ENCODE results near the gene CCDC97.
"Not testable (repeated sequence)": the region's sequence is repeated elsewhere in the genome, so short reads cannot be mapped to it uniquely, and the experiment has no call there.

CCDC97 gene

DNA sequence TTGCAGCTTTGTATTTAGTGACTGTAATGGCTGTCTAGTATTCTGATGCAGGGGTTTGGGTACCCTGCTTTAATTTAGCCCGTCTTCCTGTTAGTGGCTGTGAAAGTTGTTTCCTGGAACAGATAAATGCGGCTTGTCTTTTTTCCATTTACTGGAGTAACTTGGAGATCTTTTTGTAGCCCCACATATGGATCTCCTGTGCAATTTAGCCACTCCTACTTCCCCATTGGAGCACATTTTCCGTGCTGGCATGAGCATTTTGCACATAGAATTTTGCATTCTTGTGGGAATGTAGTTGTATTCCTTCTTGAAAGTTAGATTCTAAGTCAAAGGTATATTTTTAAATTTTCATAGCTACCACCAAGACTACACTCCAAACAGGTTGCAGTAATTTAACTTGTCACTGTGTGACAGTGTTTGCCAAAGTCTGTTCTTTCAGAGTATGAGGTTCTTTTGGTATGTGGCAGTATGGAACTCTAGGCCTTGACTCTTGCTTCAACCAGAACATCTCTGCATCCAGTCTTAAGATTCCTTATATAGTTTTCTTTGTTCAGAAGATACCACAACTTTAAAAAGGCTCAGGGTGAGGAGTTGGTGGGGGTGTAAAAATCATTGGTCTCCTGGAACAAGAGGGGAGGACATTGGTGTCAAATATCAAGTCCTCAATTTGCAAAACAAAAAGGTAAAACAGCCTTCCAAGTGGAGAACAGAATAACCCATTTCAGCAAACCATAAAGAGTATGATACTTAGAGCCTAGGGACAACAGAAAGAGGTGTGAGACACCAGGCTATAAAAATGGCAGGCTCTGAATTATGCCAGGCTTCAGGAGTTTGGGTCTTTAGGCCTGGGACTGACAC lies 21.1 kb upstream of the CCDC97 start:
- no peaks in the 10 kb centered on the region for H3K27me3 ChIP-seq (ENCODE audit: low read length)
- H2AFZ ChIP-seq (ENCODE audit: low read depth, low read length, severe bottlenecking): no peak overlapping the region
- peaks cover 48% of the 10 kb centered on the region; the same call in 1 of the 2 replicates for H3K36me3 ChIP-seq (ENCODE audit: low read length)
- H3K27ac ChIP-seq (ENCODE audit: low read depth, low read length): no peak overlapping the region
- H3K4me2 ChIP-seq (ENCODE audit: low read depth, low read length, poor library complexity, severe bottlenecking): no peak overlapping the region
- no peaks in the 10 kb centered on the region for H4K20me1 ChIP-seq (ENCODE audit: low read depth, low read length)
- no peaks in the 10 kb centered on the region for H3K9me3 ChIP-seq (ENCODE audit: insufficient read depth, low read length)
- no peak overlapping the region for H3K4me3 ChIP-seq (ENCODE audit: insufficient read depth, low read length, poor library complexity, severe bottlenecking)
- no peak overlapping the region for H3K9ac ChIP-seq (ENCODE audit: low read length)
- TF ChIP-seq EZH2phosphoT487 (conservative IDR thresholded peaks at IDR 0.05; ENCODE audit: low read length): no peak
- TF ChIP-seq, protein P1, sequence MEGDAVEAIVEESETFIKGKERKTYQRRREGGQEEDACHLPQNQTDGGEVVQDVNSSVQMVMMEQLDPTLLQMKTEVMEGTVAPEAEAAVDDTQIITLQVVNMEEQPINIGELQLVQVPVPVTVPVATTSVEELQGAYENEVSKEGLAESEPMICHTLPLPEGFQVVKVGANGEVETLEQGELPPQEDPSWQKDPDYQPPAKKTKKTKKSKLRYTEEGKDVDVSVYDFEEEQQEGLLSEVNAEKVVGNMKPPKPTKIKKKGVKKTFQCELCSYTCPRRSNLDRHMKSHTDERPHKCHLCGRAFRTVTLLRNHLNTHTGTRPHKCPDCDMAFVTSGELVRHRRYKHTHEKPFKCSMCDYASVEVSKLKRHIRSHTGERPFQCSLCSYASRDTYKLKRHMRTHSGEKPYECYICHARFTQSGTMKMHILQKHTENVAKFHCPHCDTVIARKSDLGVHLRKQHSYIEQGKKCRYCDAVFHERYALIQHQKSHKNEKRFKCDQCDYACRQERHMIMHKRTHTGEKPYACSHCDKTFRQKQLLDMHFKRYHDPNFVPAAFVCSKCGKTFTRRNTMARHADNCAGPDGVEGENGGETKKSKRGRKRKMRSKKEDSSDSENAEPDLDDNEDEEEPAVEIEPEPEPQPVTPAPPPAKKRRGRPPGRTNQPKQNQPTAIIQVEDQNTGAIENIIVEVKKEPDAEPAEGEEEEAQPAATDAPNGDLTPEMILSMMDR (IDR thresholded peaks at IDR 0.05; ENCODE audit: insufficient read depth, low read length, poor library complexity, severe bottlenecking): no peak
- no peaks in the 10 kb centered on the region for H3K9me2 ChIP-seq (replicated peaks; ENCODE audit: insufficient read depth, low read length)
- H3K79me2 ChIP-seq (ENCODE audit: insufficient read depth, low read length): peaks cover 4% of the 10 kb centered on the region; the same call in 1 of the 2 replicates
- no peaks in the 10 kb centered on the region for H3F3A ChIP-seq (ENCODE audit: insufficient read depth)

DNA sequence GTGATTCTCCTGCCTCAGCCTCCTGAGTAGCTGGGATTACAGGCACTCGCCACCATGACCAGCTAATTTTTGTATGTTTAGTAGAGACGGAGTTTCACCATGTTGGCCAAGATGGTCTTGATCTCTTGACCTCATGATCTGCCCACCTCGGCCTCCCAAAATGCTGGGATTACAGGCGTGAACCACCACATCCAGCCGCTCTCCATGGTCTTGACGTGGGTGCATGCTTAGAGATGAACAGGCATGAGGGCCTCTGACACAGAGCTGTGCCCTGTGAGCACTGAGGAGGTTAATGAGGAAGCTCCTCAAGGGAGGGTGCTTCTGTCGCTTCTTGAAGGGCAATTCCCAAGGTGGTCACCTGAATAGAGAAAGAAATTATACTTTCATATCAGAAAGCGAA lies 20.2 kb upstream of the CCDC97 start:
- H2AFZ ChIP-seq (ENCODE audit: low read depth, low read length, severe bottlenecking); H3K4me3 ChIP-seq (ENCODE audit: insufficient read depth, low read length, poor library complexity, severe bottlenecking); H4K20me1 ChIP-seq (ENCODE audit: low read depth, low read length); H3K4me2 ChIP-seq (ENCODE audit: low read depth, low read length, poor library complexity, severe bottlenecking); H3K9ac ChIP-seq (ENCODE audit: low read length); H3K27me3 ChIP-seq (ENCODE audit: low read length); H3F3A ChIP-seq (ENCODE audit: insufficient read depth); H3K9me2 ChIP-seq (replicated peaks; ENCODE audit: insufficient read depth, low read length); H3K9me3 ChIP-seq (ENCODE audit: insufficient read depth, low read length); H3K79me2 ChIP-seq (ENCODE audit: insufficient read depth, low read length); H3K27ac ChIP-seq (ENCODE audit: low read depth, low read length): not testable (repeated sequence)
- peaks cover 51% of the 10 kb centered on the region; the same call in 1 of the 2 replicates for H3K36me3 ChIP-seq (ENCODE audit: low read length)

DNA sequence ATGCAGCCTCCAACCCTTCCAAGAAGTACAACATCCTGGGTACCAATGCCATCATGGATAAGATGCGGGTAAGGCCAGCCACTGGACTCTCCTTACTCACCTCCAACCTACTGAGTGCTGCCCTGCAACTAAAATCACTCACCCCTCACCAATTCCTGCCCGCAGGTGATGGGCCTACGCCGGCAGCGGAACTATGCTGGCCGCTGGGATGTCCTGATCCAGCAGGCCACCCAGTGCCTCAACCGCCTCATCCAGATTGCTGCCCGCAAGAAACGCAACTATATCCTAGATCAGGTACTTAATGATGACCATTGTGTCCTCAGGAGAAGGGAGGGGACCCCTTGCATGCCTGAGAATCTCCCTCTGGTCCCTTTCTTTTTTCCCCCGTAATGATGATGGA lies 15.6 kb upstream of the CCDC97 start:
- 0 out of 2 replicates have a peak, but pooled peaks cover 7% of the 10 kb centered on the region for H3K79me2 ChIP-seq (ENCODE audit: insufficient read depth, low read length)
- H3K27ac ChIP-seq (ENCODE audit: low read depth, low read length): no peak overlapping the region
- no peaks in the 10 kb centered on the region for H3F3A ChIP-seq (ENCODE audit: insufficient read depth)
- TF ChIP-seq, protein P1 (IDR thresholded peaks at IDR 0.05; ENCODE audit: insufficient read depth, low read length, poor library complexity, severe bottlenecking): no peak
- no peak for TF ChIP-seq EZH2phosphoT487 (conservative IDR thresholded peaks at IDR 0.05; ENCODE audit: low read length)
- no peaks in the 10 kb centered on the region for H3K27me3 ChIP-seq (ENCODE audit: low read length)
- no peaks in the 10 kb centered on the region for H3K9me3 ChIP-seq (ENCODE audit: insufficient read depth, low read length)
- peaks cover 4% of the 10 kb centered on the region; the same call in 1 of the 2 replicates for H4K20me1 ChIP-seq (ENCODE audit: low read depth, low read length)
- H3K36me3 ChIP-seq (ENCODE audit: low read length): peaks cover 44% of the 10 kb centered on the region; the same call in 1 of the 2 replicates
- no peak overlapping the region for H3K4me3 ChIP-seq (ENCODE audit: insufficient read depth, low read length, poor library complexity, severe bottlenecking)
- no peak overlapping the region for H3K4me2 ChIP-seq (ENCODE audit: low read depth, low read length, poor library complexity, severe bottlenecking)
- no peak overlapping the region for H3K9ac ChIP-seq (ENCODE audit: low read length)
- H2AFZ ChIP-seq (ENCODE audit: low read depth, low read length, severe bottlenecking): no peak overlapping the region
- no peaks in the 10 kb centered on the region for H3K9me2 ChIP-seq (replicated peaks; ENCODE audit: insufficient read depth, low read length)

DNA sequence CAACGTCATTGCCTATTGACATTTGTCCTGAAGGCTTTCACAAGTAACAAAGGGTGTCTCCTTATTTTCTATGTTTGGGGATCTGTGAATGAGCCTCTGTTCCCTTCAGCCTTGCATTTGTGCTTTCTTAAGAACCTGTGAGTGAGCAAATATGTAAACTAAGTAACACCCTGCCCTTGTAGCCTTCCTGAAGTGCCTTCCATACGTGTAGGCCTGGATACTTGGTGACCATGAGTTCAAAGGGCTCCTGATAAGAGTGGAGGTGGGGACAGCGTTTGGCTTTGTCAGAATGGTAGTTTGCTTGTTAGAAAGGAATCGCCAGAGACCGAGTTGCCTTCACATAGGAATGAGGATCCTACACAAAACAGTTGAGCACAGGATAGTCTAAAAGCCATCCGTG lies 14.5 kb upstream of the CCDC97 start:
- H3K9ac ChIP-seq (ENCODE audit: low read length): no peak overlapping the region
- H3K9me3 ChIP-seq (ENCODE audit: insufficient read depth, low read length): no peaks in the 10 kb centered on the region
- no peaks in the 10 kb centered on the region for H3F3A ChIP-seq (ENCODE audit: insufficient read depth)
- H2AFZ ChIP-seq (ENCODE audit: low read depth, low read length, severe bottlenecking): no peak overlapping the region
- no peak overlapping the region for H3K4me2 ChIP-seq (ENCODE audit: low read depth, low read length, poor library complexity, severe bottlenecking)
- TF ChIP-seq, protein P1 (IDR thresholded peaks at IDR 0.05; ENCODE audit: insufficient read depth, low read length, poor library complexity, severe bottlenecking): no peak
- no peak for TF ChIP-seq EZH2phosphoT487 (conservative IDR thresholded peaks at IDR 0.05; ENCODE audit: low read length)
- H4K20me1 ChIP-seq (ENCODE audit: low read depth, low read length): peaks cover 4% of the 10 kb centered on the region; the same call in 1 of the 2 replicates
- H3K4me3 ChIP-seq (ENCODE audit: insufficient read depth, low read length, poor library complexity, severe bottlenecking): no peak overlapping the region
- H3K9me2 ChIP-seq (replicated peaks; ENCODE audit: insufficient read depth, low read length): no peaks in the 10 kb centered on the region
- no peaks in the 10 kb centered on the region for H3K27me3 ChIP-seq (ENCODE audit: low read length)
- 0 out of 2 replicates have a peak, but pooled peaks cover 7% of the 10 kb centered on the region for H3K79me2 ChIP-seq (ENCODE audit: insufficient read depth, low read length)
- peaks cover 41% of the 10 kb centered on the region; the same call in 1 of the 2 replicates for H3K36me3 ChIP-seq (ENCODE audit: low read length)
- H3K27ac ChIP-seq (ENCODE audit: low read depth, low read length): no peak overlapping the region
